Common myeloid progenitor, CD34-positive (primary cell): ENCODE measurements around the gene CRYAA. TPM values are rescaled to one million over a fixed set of nuclear protein-coding genes. Genes with fewer than 3 reads are reported as not detected.
"Not testable (repeated sequence)": the region's sequence is repeated elsewhere in the genome, so short reads cannot be mapped to it uniquely, and the experiment has no call there.

ENCODE experiments used
- CTCF ChIA-PET: fragments of 350-600 bp; sonication (Branson Sonifier 250); formaldehyde crosslinking; loops from one replicate; lab custom pipeline; 2021; ENCODE audit warnings: antibody characterized with exemption; lab: Charles Lee
- POLR2A ChIA-PET: fragments of 350-600 bp; sonication (Branson Sonifier 250); formaldehyde crosslinking; loops from one replicate; lab custom pipeline; 2021; ENCODE audit warnings: antibody characterized with exemption; lab: Charles Lee
- DNase-seq, 3 donors: peaks; one replicate each; pipeline versions ENCODE4 v3.0.0 to v3.0.0-alpha.2; 2013
- H3K27ac ChIP-seq, 2 experiments: 1 replicate in 1 of 2; 2 replicates in 1 of 2; pipeline ENCODE4 v1.7.0; 2013; ENCODE audit warnings: inconsistent platforms in 2 of 2, low read length in 2 of 2, mild to moderate bottlenecking in 2 of 2, low read depth in 1 of 2, moderate library complexity in 1 of 2; ENCODE audit not compliant: severe bottlenecking in 2 of 2, insufficient read depth in 1 of 2, poor library complexity in 1 of 2
- H3K27me3 ChIP-seq, 5 experiments: replicated peaks in 2 of 5; 1 replicate in 3 of 5; 2 replicates in 2 of 5; pipeline versions ENCODE4 v1.6.1 to v1.7.0; 2013; ENCODE audit warnings: low read length in 4 of 5, mild to moderate bottlenecking in 2 of 5, moderate library complexity in 2 of 5, inconsistent platforms in 1 of 5; ENCODE audit not compliant: insufficient read depth in 5 of 5, control insufficient read depth in 4 of 5
- H3K36me3 ChIP-seq, 4 experiments: 1 replicate in 2 of 4; 2 replicates in 2 of 4; pipeline versions ENCODE4 v1.6.1 to v1.7.0; 2013; ENCODE audit warnings: low read length in 3 of 4, control low read depth in 1 of 4, mild to moderate bottlenecking in 1 of 4; ENCODE audit not compliant: control insufficient read depth in 4 of 4, insufficient read depth in 4 of 4
- H3K4me1 ChIP-seq, 4 experiments: 1 replicate in 3 of 4; 2 replicates in 1 of 4; pipeline versions ENCODE4 v1.6.1 to v1.7.1; 2013; ENCODE audit warnings: low read length in 3 of 4, mild to moderate bottlenecking in 3 of 4, control low read depth in 1 of 4, inconsistent platforms in 1 of 4, moderate library complexity in 1 of 4; ENCODE audit not compliant: control insufficient read depth in 4 of 4, insufficient read depth in 4 of 4; ENCODE audit errors: control extremely low read depth in 1 of 4
- H3K4me3 ChIP-seq, 7 experiments: 1 replicate in 4 of 7; 2 replicates in 3 of 7; pipeline versions ENCODE4 v1.5.1 to v1.7.0; 2013; ENCODE audit warnings: mild to moderate bottlenecking in 7 of 7, low read length in 6 of 7, moderate library complexity in 6 of 7, inconsistent platforms in 2 of 7, low read depth in 2 of 7, control low read depth in 1 of 7; ENCODE audit not compliant: insufficient read depth in 4 of 7, control insufficient read depth in 1 of 7; ENCODE audit errors: extremely low read depth in 1 of 7
- H3K9me3 ChIP-seq, 5 experiments: 1 replicate in 4 of 5; 2 replicates in 1 of 5; pipeline versions ENCODE4 v1.6.1 to v1.7.1; 2013; ENCODE audit warnings: low read length in 4 of 5, mild to moderate bottlenecking in 2 of 5, inconsistent platforms in 1 of 5, low read depth in 1 of 5, moderate library complexity in 1 of 5; ENCODE audit not compliant: control insufficient read depth in 4 of 5, insufficient read depth in 2 of 5; ENCODE audit errors: control extremely low read depth in 1 of 5
- WGBS: methylation state at CpG from one replicate; pipeline ENCODE4 v1.1.5; 2013; ENCODE audit not compliant: insufficient coverage; 5-methylcytosine and 5-hydroxymethylcytosine counted together
- polyA plus RNA-seq: library from polyadenylated mRNA; unstranded; fragments of 120-200 nt; gene quantifications from one replicate; pipeline ENCODE4 v1.2.1, GENCODE V29; 2013

The CRYAA gene
- polyA plus RNA-seq, result not detected

- H3K27me3 ChIP-seq, H3K27ac ChIP-seq, POLR2A ChIA-PET, H3K36me3 ChIP-seq, CTCF ChIA-PET, H3K4me3 ChIP-seq, H3K9me3 ChIP-seq, DNase-seq, H3K4me1 ChIP-seq: not testable (repeated sequence)
- no CpG with 5 or more reads among the region's 16 CpGs for WGBS
Measured at GRCh38 chr21:43168708-43169107, at the start of gene CRYAA. TSS of gene CRYAA (plus strand) at chr21:43169008. CDS start at chr21:43169100, 92 bp downstream.

GRCh38 chr21:43130094-43130493 is 38.7 kb upstream of the CRYAA start:
- H3K36me3 ChIP-seq, H3K4me1 ChIP-seq, H3K27me3 ChIP-seq, DNase-seq, CTCF ChIA-PET, H3K27ac ChIP-seq, H3K9me3 ChIP-seq, POLR2A ChIA-PET, H3K4me3 ChIP-seq: not testable (repeated sequence)
- no CpG with 5 or more reads among the region's 7 CpGs for WGBS

- DNase-seq, H3K27me3 ChIP-seq, H3K27ac ChIP-seq, H3K4me3 ChIP-seq, H3K36me3 ChIP-seq, CTCF ChIA-PET, POLR2A ChIA-PET, H3K4me1 ChIP-seq, H3K9me3 ChIP-seq: not testable (repeated sequence)
- WGBS, result no CpG with 5 or more reads among the region's 10 CpGs
Measured at GRCh38 chr21:43134520-43134919, 34.3 kb upstream of the CRYAA start.

GRCh38 chr21:43138944-43139343 is 29.9 kb upstream of the CRYAA start:
- not testable (repeated sequence) for H3K36me3 ChIP-seq, DNase-seq
- no CpG with 5 or more reads among the region's 8 CpGs for WGBS

GRCh38 chr21:43141407-43141806 is 27.4 kb upstream of the CRYAA start:
- DNase-seq, H3K27me3 ChIP-seq, H3K4me1 ChIP-seq, H3K36me3 ChIP-seq, H3K9me3 ChIP-seq, H3K4me3 ChIP-seq, H3K27ac ChIP-seq, CTCF ChIA-PET, POLR2A ChIA-PET: not testable (repeated sequence)
- WGBS, result no CpG with 5 or more reads among the region's 17 CpGs

More at GRCh38 chr21:43138944-43139343, 29.9 kb upstream of the CRYAA start:
- H3K9me3 ChIP-seq, POLR2A ChIA-PET, H3K27ac ChIP-seq, CTCF ChIA-PET, H3K4me1 ChIP-seq, H3K27me3 ChIP-seq, H3K4me3 ChIP-seq: not testable (repeated sequence)

GRCh38 chr21:43146637-43147036 is 22.2 kb upstream of the CRYAA start:
- POLR2A ChIA-PET, H3K27me3 ChIP-seq, H3K9me3 ChIP-seq, CTCF ChIA-PET, DNase-seq, H3K36me3 ChIP-seq, H3K4me1 ChIP-seq, H3K27ac ChIP-seq, H3K4me3 ChIP-seq: not testable (repeated sequence)
- WGBS, result no CpG with 5 or more reads among the region's 12 CpGs

- CTCF ChIA-PET, H3K9me3 ChIP-seq: not testable (repeated sequence)
- no CpG with 5 or more reads among the region's 7 CpGs for whole genome bisulfite sequencing
Measured at GRCh38 chr21:43147999-43148398, 20.8 kb upstream of the CRYAA start.

More at GRCh38 chr21:43147999-43148398, 20.8 kb upstream of the CRYAA start:
- H3K4me1 ChIP-seq, H3K36me3 ChIP-seq, H3K27ac ChIP-seq, H3K4me3 ChIP-seq, H3K27me3 ChIP-seq, POLR2A ChIA-PET, DNase-seq: not testable (repeated sequence)
